NT2/D1 (cell line): Measurements from ENCODE around the gene HSP90AB1.
A peak's percentile ranks its signal among the peaks of the same experiment; 100 is the strongest.
"Not testable (repeated sequence)": the region's sequence is repeated elsewhere in the genome, so short reads cannot be mapped to it uniquely, and the experiment has no call there.

Experiments
- DNase-seq: peaks from one replicate; pipeline ENCODE4 v3.0.0-alpha.2; 2011; ENCODE audit warnings: low read depth, low spot score
- H3K27me3 ChIP-seq: 2 replicates; pipeline ENCODE4 v1.6.0; 2011; ENCODE audit warnings: mild to moderate bottlenecking; ENCODE audit not compliant: insufficient read length, insufficient read depth
- H3K36me3 ChIP-seq: 2 replicates; pipeline ENCODE4 v1.6.1; 2011; ENCODE audit warnings: mild to moderate bottlenecking, low read length, mixed read lengths; ENCODE audit not compliant: insufficient read depth, insufficient read length
- H3K4me1 ChIP-seq: 2 replicates; pipeline ENCODE4 v1.5.1; 2011; ENCODE audit not compliant: insufficient read depth, insufficient read length
- H3K4me3 ChIP-seq: 2 replicates; pipeline ENCODE4 v1.5.1; 2011; ENCODE audit warnings: low read depth; ENCODE audit not compliant: insufficient read length
- H3K9ac ChIP-seq: 2 replicates; pipeline ENCODE4 v1.6.0; 2011; ENCODE audit warnings: low read depth; ENCODE audit not compliant: insufficient read length
- H3K9me3 ChIP-seq: 2 replicates; pipeline ENCODE4 v1.5.1; 2011; ENCODE audit warnings: mild to moderate bottlenecking, low read length; ENCODE audit not compliant: insufficient read depth
- SUZ12 ChIP-seq: IDR thresholded peaks from 2 replicates; pipeline ENCODE4 v1.6.1; 2011; ENCODE audit not compliant: insufficient read length, insufficient read depth; ENCODE audit errors: extremely low read depth
- YY1 ChIP-seq: IDR thresholded peaks from 2 replicates; pipeline ENCODE4 v1.6.1; 2011; ENCODE audit not compliant: insufficient read length, insufficient read depth
- ZNF274 ChIP-seq: IDR thresholded peaks from 2 replicates; pipeline ENCODE4 v1.6.1; 2011; ENCODE audit warnings: mild to moderate bottlenecking, low read depth, low read length

The HSP90AB1 gene

GRCh38 chr6:44228433-44228832 is 18.5 kb upstream of the HSP90AB1 start:
- no peak for DNase-seq
- Histone ChIP-seq H3K9ac (no peak overlapping the region), H3K9me3 (no peaks in the 10 kb centered on the region), H3K4me3 (no peak overlapping the region), H3K27me3 (no peaks in the 10 kb centered on the region), H3K4me1 (peaks cover 20% of the 10 kb centered on the region), H3K36me3 (peaks cover 47% of the 10 kb centered on the region)
- TF ChIP-seq ZNF274 (no peak), SUZ12 (no peak), YY1 (no peak)

GRCh38 chr6:44228836-44229235 is 18.1 kb upstream of the HSP90AB1 start:
- Histone ChIP-seq H3K9ac (no peak overlapping the region), H3K27me3 (no peaks in the 10 kb centered on the region), H3K9me3 (no peaks in the 10 kb centered on the region), H3K36me3 (peaks cover 51% of the 10 kb centered on the region), H3K4me1 (peaks cover 23% of the 10 kb centered on the region), H3K4me3 (no peak overlapping the region)
- no peak for TF ChIP-seq YY1
- TF ChIP-seq ZNF274, result no peak
- TF ChIP-seq SUZ12, result no peak
- DNase-seq, result no peak

- Histone ChIP-seq H3K36me3 (peaks cover 51% of the 10 kb centered on the region), H3K4me3 (no peak overlapping the region), H3K9me3 (no peaks in the 10 kb centered on the region), H3K4me1 (peaks cover 23% of the 10 kb centered on the region), H3K27me3 (no peaks in the 10 kb centered on the region), H3K9ac (no peak overlapping the region)
- no peak for DNase-seq
- TF ChIP-seq YY1 (no peak), SUZ12 (no peak), ZNF274 (no peak)
These were observed 17.4 kb upstream of the HSP90AB1 start for GRCh38 chr6:44229376-44230033.

GRCh38 chr6:44230034-44230675 is 16.7 kb upstream of the HSP90AB1 start:
- TF ChIP-seq YY1 (no peak), ZNF274 (no peak), SUZ12 (no peak)
- peaks cover 23% of the 10 kb centered on the region for H3K4me1 ChIP-seq
- no peak overlapping the region for H3K4me3 ChIP-seq
- no peaks in the 10 kb centered on the region for H3K27me3 ChIP-seq
- DNase-seq, result no peak
- no peak overlapping the region for H3K9ac ChIP-seq
- peaks cover 54% of the 10 kb centered on the region for H3K36me3 ChIP-seq
- no peaks in the 10 kb centered on the region for H3K9me3 ChIP-seq

- not testable (repeated sequence) for H3K9me3 ChIP-seq, H3K9ac ChIP-seq, H3K27me3 ChIP-seq, H3K4me3 ChIP-seq, DNase-seq
- H3K4me1 ChIP-seq, result peaks cover 15% of the 10 kb centered on the region
- peaks cover 59% of the 10 kb centered on the region for H3K36me3 ChIP-seq
These were observed 15.5 kb upstream of the HSP90AB1 start for GRCh38 chr6:44231426-44231825.

- Histone ChIP-seq H3K36me3 (peaks cover 59% of the 10 kb centered on the region), H3K4me3 (no peak overlapping the region), H3K4me1 (peaks cover 10% of the 10 kb centered on the region), H3K27me3 (no peaks in the 10 kb centered on the region), H3K9me3 (no peaks in the 10 kb centered on the region), H3K9ac (no peak overlapping the region)
- DNase-seq, result no peak
- TF ChIP-seq YY1, result no peak
- no peak for TF ChIP-seq ZNF274
- TF ChIP-seq SUZ12, result no peak
These were observed 14.0 kb upstream of the HSP90AB1 start for GRCh38 chr6:44232676-44233566.

- H3K9ac ChIP-seq, result peak overlapping the region; percentile 11
- peaks cover 59% of the 10 kb centered on the region for H3K36me3 ChIP-seq
- no peaks in the 10 kb centered on the region for H3K27me3 ChIP-seq
- no peak overlapping the region for H3K4me3 ChIP-seq
- H3K4me1 ChIP-seq, result peaks cover 10% of the 10 kb centered on the region
- H3K9me3 ChIP-seq, result no peaks in the 10 kb centered on the region
- no peak for DNase-seq
- TF ChIP-seq SUZ12 (no peak), YY1 (no peak), ZNF274 (no peak)
These were observed 13.3 kb upstream of the HSP90AB1 start for GRCh38 chr6:44233567-44234100.
